Measurements from ENCODE around the gene ABHD6.

DNA sequence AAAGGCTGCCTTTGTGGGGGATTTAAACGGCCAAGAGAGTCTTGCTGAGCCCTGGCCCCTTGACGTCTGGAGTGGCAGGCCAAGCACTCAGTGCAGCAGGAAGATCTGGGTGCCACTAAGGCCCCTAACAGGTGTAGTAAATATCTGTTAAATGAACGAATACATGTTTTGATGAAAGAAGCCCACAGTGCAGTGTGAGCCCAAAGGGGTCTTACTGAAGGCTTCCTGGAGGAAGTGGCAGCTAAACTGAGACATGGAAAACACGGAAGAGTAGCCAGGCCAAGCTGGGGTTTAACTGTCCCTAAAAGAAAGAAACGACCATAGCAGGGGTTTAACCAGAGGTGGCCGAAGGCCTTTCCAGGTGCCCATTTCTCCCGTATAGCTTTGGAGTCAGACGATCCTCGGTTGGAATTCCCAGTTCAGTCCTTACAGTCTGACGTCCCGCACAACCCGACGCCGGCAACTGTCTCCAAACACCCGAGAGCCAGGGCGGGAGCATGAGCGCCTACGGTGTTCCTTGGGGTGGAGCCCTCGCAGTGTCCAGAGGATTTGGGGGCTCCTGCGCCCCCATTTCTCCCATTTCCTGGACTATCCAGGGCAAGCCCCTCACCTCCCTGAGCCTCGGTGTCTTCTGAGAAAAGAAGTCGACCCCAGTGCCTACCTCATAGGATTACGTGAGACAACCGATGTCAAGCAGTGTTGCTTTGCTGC lies 910 bp upstream of the ABHD6 start:
- TF ChIP-seq SP1 (IDR thresholded peaks at IDR 0.05): no peak
- no peak for TF ChIP-seq TARDBP (IDR thresholded peaks at IDR 0.05)
- TF ChIP-seq FOXK2 (IDR thresholded peaks at IDR 0.05): no peak
- TF ChIP-seq FOXM1 (IDR thresholded peaks at IDR 0.05; ENCODE audit: borderline replicate concordance): no peak
- TF ChIP-seq CTBP1 (IDR thresholded peaks at IDR 0.05; ENCODE audit: borderline replicate concordance): no peak
- TF ChIP-seq BHLHE40 (IDR thresholded peaks at IDR 0.05; ENCODE audit: borderline replicate concordance): no peak
- no peak; the same call in 1 of the 2 replicates for TF ChIP-seq L3MBTL2 (conservative IDR thresholded peaks at IDR 0.05)
